Measurements from ENCODE around the gene CKMT1B. TPM values are rescaled to one million over a fixed set of nuclear protein-coding genes. Genes with fewer than 3 reads are reported as not detected.
"Not testable (repeated sequence)": the region's sequence is repeated elsewhere in the genome, so short reads cannot be mapped to it uniquely, and the experiment has no call there.

Gene CKMT1B
- total RNA-seq, 2 experiments from 2014 or later: not detected

GRCh38 chr15:43599131-43599530 is 5.3 kb downstream of the CKMT1B start:
- H3K4me1 Mint-ChIP-seq; H3K4me3 Mint-ChIP-seq; DNase-seq; H3K27ac Mint-ChIP-seq; POLR2A ChIA-PET; H3K9me3 Mint-ChIP-seq; H3K36me3 Mint-ChIP-seq (ENCODE audit: low read depth); CTCF ChIA-PET: not testable (repeated sequence)
- peaks cover 19% of the 10 kb centered on the region for H3K27me3 Mint-ChIP-seq

- H3K9me3 Mint-ChIP-seq; H3K4me3 Mint-ChIP-seq; DNase-seq; H3K36me3 Mint-ChIP-seq (ENCODE audit: low read depth); CTCF ChIA-PET; H3K27ac Mint-ChIP-seq; POLR2A ChIA-PET; H3K4me1 Mint-ChIP-seq: not testable (repeated sequence)
- peaks cover 22% of the 10 kb centered on the region for H3K27me3 Mint-ChIP-seq
These were observed 6.4 kb downstream of the CKMT1B start for GRCh38 chr15:43600200-43600599.

- H3K27ac Mint-ChIP-seq; DNase-seq; H3K4me3 Mint-ChIP-seq; H3K9me3 Mint-ChIP-seq; H3K36me3 Mint-ChIP-seq (ENCODE audit: low read depth); H3K4me1 Mint-ChIP-seq; POLR2A ChIA-PET; CTCF ChIA-PET: not testable (repeated sequence)
- peaks cover 18% of the 10 kb centered on the region for H3K27me3 Mint-ChIP-seq
These were observed 8.4 kb downstream of the CKMT1B start for GRCh38 chr15:43602233-43602632.

- POLR2A ChIA-PET; H3K4me3 Mint-ChIP-seq; H3K36me3 Mint-ChIP-seq (ENCODE audit: low read depth); H3K4me1 Mint-ChIP-seq; H3K27ac Mint-ChIP-seq; CTCF ChIA-PET; H3K9me3 Mint-ChIP-seq; DNase-seq: not testable (repeated sequence)
- H3K27me3 Mint-ChIP-seq: peaks cover 11% of the 10 kb centered on the region
These were observed 23.9 kb downstream of the CKMT1B start for GRCh38 chr15:43617750-43618149.

GRCh38 chr15:43618700-43619099 is 24.9 kb downstream of the CKMT1B start, which contains the start of gene STRC:
TSS of gene STRC (minus strand) at chr15:43618800. CDS start at chr15:43618722, 78 bp downstream.
- H3K4me3 Mint-ChIP-seq; H3K9me3 Mint-ChIP-seq; CTCF ChIA-PET; H3K27ac Mint-ChIP-seq; H3K36me3 Mint-ChIP-seq (ENCODE audit: low read depth); H3K4me1 Mint-ChIP-seq; DNase-seq; POLR2A ChIA-PET: not testable (repeated sequence)
- peaks cover 11% of the 10 kb centered on the region for H3K27me3 Mint-ChIP-seq

- DNase-seq; H3K9me3 Mint-ChIP-seq; H3K4me1 Mint-ChIP-seq; CTCF ChIA-PET; POLR2A ChIA-PET; H3K4me3 Mint-ChIP-seq; H3K27ac Mint-ChIP-seq; H3K36me3 Mint-ChIP-seq (ENCODE audit: low read depth): not testable (repeated sequence)
- H3K27me3 Mint-ChIP-seq: peaks cover 17% of the 10 kb centered on the region
These were observed 28.4 kb downstream of the CKMT1B start for GRCh38 chr15:43622068-43622799.

GRCh38 chr15:43625106-43625505 is 31.3 kb downstream of the CKMT1B start:
- no peaks in the 10 kb centered on the region for H3K4me1 Mint-ChIP-seq
- no peaks in the 10 kb centered on the region for H3K36me3 Mint-ChIP-seq (ENCODE audit: low read depth)
- H3K9me3 Mint-ChIP-seq: no peaks in the 10 kb centered on the region
- peaks cover 12% of the 10 kb centered on the region for H3K27me3 Mint-ChIP-seq
- H3K27ac Mint-ChIP-seq: no peak overlapping the region
- ChIA-PET POLR2A (no interaction called here), CTCF (no interaction called here)
- no peak overlapping the region for H3K4me3 Mint-ChIP-seq
- DNase-seq: no peak

GRCh38 chr15:43626937-43627336 is 33.1 kb downstream of the CKMT1B start:
- H3K27me3 Mint-ChIP-seq; H3K4me3 Mint-ChIP-seq; H3K27ac Mint-ChIP-seq; DNase-seq; H3K36me3 Mint-ChIP-seq (ENCODE audit: low read depth); H3K9me3 Mint-ChIP-seq; POLR2A ChIA-PET; H3K4me1 Mint-ChIP-seq: not testable (repeated sequence)
- CTCF ChIA-PET: interaction anchor here (0.6 kb wide), 1 partner anchor 9 kb away, joined by 3 read pairs; no protein-coding TSS in a partner anchor

GRCh38 chr15:43638464-43639204 is 44.8 kb downstream of the CKMT1B start:
- H3K4me1 Mint-ChIP-seq; H3K27me3 Mint-ChIP-seq; H3K27ac Mint-ChIP-seq; H3K36me3 Mint-ChIP-seq (ENCODE audit: low read depth); CTCF ChIA-PET; H3K4me3 Mint-ChIP-seq; DNase-seq; POLR2A ChIA-PET; H3K9me3 Mint-ChIP-seq: not testable (repeated sequence)

Other genes with a start within 250 kb of the CKMT1B start
- 10 to 100 TPM; 25.4 to 28.2 TPM for gene ZSCAN29, start 223.0 kb upstream of the CKMT1B start, total RNA-seq
- 10 to 100 TPM; 35.0 to 38.1 TPM for gene TUBGCP4, start 222.9 kb upstream of the CKMT1B start, total RNA-seq
- 10 to 100 TPM; 22.9 to 27.9 TPM for gene TP53BP1, start 100.9 kb upstream of the CKMT1B start, total RNA-seq
- 1 to 10 TPM; 9.8 to 9.9 TPM for gene MAP1A, start 76.4 kb upstream of the CKMT1B start, total RNA-seq
- 10 to 100 TPM; 24.0 to 24.3 TPM for gene PPIP5K1, start 3.8 kb upstream of the CKMT1B start, total RNA-seq
- gene STRC, start 24.8 kb downstream of the CKMT1B start, total RNA-seq: under 1 TPM; 0.20 to 0.33 TPM
- 1 to 10 TPM; 1.4 to 1.5 TPM for gene CATSPER2, start 54.8 kb downstream of the CKMT1B start, total RNA-seq
- gene CKMT1A, start 99.8 kb downstream of the CKMT1B start, total RNA-seq: not detected
- 100 to 1,000 TPM; 304 to 330 TPM for gene PDIA3, start 152.4 kb downstream of the CKMT1B start, total RNA-seq
- gene ELL3, start 182.9 kb downstream of the CKMT1B start, total RNA-seq: 1 to 10 TPM; 2.5 to 2.9 TPM
- 100 to 1,000 TPM; 956 to 981 TPM for gene SERF2, start 198.3 kb downstream of the CKMT1B start, total RNA-seq
- under 1 TPM; 0.37 to 0.50 TPM for gene SERINC4, start 206.2 kb downstream of the CKMT1B start, total RNA-seq
- 10 to 100 TPM; 15.0 to 18.1 TPM for gene HYPK, start 206.6 kb downstream of the CKMT1B start, total RNA-seq
- gene MFAP1, start 230.7 kb downstream of the CKMT1B start, total RNA-seq: 10 to 100 TPM; 38.8 to 42.2 TPM
- gene WDR76, start 233.0 kb downstream of the CKMT1B start, total RNA-seq: 10 to 100 TPM; 76.8 to 89.2 TPM

Data from activated CD4-positive, alpha-beta T cell treated with anti-CD3 and anti-CD28 coated beads, Interleukin-2, amount 10 ng/mL, durations not matched to agents 7 days and 5 days (primary cell).